IPS-20b (cell line): Measurements from ENCODE around the gene SAPCD2.
"Not testable (repeated sequence)": the region's sequence is repeated elsewhere in the genome, so short reads cannot be mapped to it uniquely, and the experiment has no call there.

ENCODE experiments used
- H3K27ac ChIP-seq: one replicate; pipeline ENCODE4 v1.5.1; 2013; ENCODE audit warnings: low read length
- H3K27me3 ChIP-seq: 2 replicates; pipeline ENCODE4 v1.6.1; 2013; ENCODE audit warnings: mild to moderate bottlenecking, low read length, inconsistent platforms; ENCODE audit not compliant: insufficient read depth
- H3K36me3 ChIP-seq: 2 replicates; pipeline ENCODE4 v1.6.1; 2013; ENCODE audit warnings: low read depth, mild to moderate bottlenecking, inconsistent platforms, low read length, moderate library complexity; ENCODE audit not compliant: insufficient read depth
- H3K4me1 ChIP-seq: 2 replicates; pipeline ENCODE4 v1.6.1; 2013; ENCODE audit warnings: mild to moderate bottlenecking, control low read depth, inconsistent platforms, low read length, moderate library complexity; ENCODE audit not compliant: insufficient read depth
- H3K4me3 ChIP-seq: 2 replicates; pipeline ENCODE4 v1.5.1; 2013; ENCODE audit warnings: mild to moderate bottlenecking, low read length, inconsistent platforms
- H3K9ac ChIP-seq: 2 replicates; pipeline ENCODE4 v1.6.1; 2013; ENCODE audit warnings: low read depth, mild to moderate bottlenecking, inconsistent platforms, low read length, moderate library complexity
- H3K9me3 ChIP-seq: 2 replicates; pipeline ENCODE4 v1.6.1; 2013; ENCODE audit warnings: mild to moderate bottlenecking, low read depth, low read length, inconsistent platforms; ENCODE audit not compliant: insufficient read depth

SAPCD2 gene

GRCh38 chr9:137065336-137065967 is 4.9 kb downstream of the SAPCD2 start:
- Histone ChIP-seq H3K9me3 (no peaks in the 10 kb centered on the region), H3K4me3 (no peak overlapping the region), H3K9ac (no peak overlapping the region), H3K4me1 (no peaks in the 10 kb centered on the region; the same call in 1 of the 2 replicates), H3K27ac (no peak overlapping the region), H3K36me3 (no peaks in the 10 kb centered on the region), H3K27me3 (peaks cover 9% of the 10 kb centered on the region)

DNA sequence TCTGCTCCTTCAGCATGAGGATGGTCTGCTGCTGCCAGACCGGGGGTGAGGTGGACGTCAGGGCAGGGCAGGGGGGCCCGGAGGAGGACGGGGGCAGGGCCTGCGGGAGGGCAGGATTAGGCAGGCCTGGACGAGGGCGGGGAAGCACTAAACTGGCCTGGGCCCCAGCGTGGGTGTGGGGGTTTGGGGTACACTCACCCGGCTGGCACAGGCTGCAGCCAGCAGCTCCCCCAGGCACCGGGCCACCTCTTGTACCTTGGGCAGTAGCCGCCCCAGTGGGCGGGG is 5.5 kb downstream of the SAPCD2 start:
- Histone ChIP-seq H3K4me3 (no peak overlapping the region), H3K27me3 (peaks cover 9% of the 10 kb centered on the region), H3K36me3 (no peaks in the 10 kb centered on the region), H3K4me1 (no peaks in the 10 kb centered on the region; the same call in 1 of the 2 replicates), H3K9ac (no peak overlapping the region), H3K27ac (no peak overlapping the region), H3K9me3 (no peaks in the 10 kb centered on the region)

DNA sequence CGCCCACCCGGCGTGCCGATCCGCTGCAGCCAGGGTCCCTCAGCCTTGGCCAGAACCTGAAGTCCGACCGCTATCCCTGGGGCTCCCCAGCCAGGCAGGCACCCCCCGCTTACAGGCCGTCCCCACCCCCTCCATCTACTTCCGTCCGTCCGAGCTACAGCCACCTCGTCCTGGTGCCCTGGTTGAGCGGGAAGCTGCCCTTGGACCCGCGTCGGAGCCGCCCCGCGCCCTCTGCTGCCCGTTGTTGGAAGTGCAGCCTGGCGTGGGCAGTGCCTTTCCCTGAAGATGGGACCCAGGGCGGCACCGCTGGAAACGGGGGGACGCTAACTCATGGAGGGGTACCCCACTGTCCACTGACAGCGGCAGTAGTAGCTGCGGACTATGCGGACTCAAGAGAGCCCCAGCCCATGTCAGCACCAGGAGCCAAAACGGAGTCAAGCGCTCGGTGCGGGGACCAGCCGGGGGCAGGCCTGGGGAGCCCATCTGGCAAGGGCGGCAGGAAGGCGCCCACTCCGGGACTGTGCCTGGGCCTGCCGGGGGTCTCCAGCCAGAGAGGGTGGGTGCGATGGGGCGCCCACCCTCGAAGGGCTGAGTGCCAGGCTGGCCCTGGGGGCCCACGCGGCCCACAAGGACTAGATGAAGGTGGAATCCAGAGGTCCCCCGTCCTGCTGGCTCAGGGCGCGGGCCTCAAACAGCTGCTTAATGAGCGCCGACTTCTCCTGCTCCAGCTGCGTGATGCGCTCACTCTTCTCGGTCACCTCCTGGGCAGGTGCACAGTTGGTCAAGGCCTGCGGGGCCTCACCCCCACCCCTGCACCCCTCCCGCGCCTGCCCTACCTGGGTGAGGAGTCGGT is 6.1 kb downstream of the SAPCD2 start:
- no peak overlapping the region for H3K9ac ChIP-seq
- H3K9me3 ChIP-seq = no peaks in the 10 kb centered on the region
- no peaks in the 10 kb centered on the region; the same call in 1 of the 2 replicates for H3K4me1 ChIP-seq
- H3K27ac ChIP-seq = no peak overlapping the region
- no peaks in the 10 kb centered on the region for H3K36me3 ChIP-seq
- H3K4me3 ChIP-seq = no peak overlapping the region
- H3K27me3 ChIP-seq = peaks cover 4% of the 10 kb centered on the region

DNA sequence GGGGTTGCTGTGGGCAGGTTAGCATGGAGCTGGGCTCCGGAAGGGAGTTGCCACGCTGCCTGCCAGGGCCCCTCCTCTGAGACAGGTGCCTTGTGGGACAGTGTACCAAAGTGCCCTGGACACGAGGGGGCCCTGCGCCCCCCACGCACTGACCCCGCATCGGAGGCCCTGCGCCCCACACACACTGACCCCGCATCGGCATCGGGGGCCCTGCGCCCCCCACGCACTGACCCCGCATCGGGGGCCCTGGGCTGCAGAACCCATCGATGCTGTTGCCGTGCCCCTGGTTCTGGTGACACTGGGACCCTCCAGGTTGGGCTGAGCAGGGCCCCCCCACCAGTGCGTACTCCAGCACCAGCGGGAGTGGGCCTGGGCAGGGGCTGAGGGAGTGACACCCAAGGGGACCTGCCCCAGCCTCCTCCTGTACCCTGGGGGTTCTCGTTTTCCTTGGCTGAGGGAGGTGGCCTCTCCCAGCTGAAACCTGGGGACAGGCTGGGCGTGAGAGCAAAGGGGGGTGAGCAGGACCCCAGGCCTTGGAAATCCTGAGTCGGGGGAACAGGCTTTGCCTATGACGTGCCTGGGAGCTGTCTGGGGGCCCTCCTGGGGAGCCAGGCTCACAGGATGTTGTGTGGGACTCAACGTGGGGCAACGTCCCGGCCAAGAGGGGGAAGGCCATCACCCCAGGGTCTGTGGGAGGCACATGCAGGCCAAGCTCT is 6.9 kb downstream of the SAPCD2 start:
- Histone ChIP-seq H3K9me3 (no peaks in the 10 kb centered on the region), H3K27me3 (peaks cover 3% of the 10 kb centered on the region; the same call in 1 of the 2 replicates), H3K4me1 (no peaks in the 10 kb centered on the region), H3K4me3 (no peak overlapping the region), H3K36me3 (no peaks in the 10 kb centered on the region), H3K27ac (no peak overlapping the region), H3K9ac (no peak overlapping the region)

- not testable (repeated sequence) for H3K9ac ChIP-seq, H3K4me1 ChIP-seq, H3K9me3 ChIP-seq, H3K27ac ChIP-seq, H3K36me3 ChIP-seq, H3K27me3 ChIP-seq, H3K4me3 ChIP-seq
Measured at GRCh38 chr9:137062798-137063197, 7.6 kb downstream of the SAPCD2 start.

GRCh38 chr9:137062384-137062783 is 8.0 kb downstream of the SAPCD2 start:
- Histone ChIP-seq H3K4me3 (no peak overlapping the region), H3K9ac (no peak overlapping the region), H3K27me3 (peaks cover 7% of the 10 kb centered on the region; the same call in 1 of the 2 replicates), H3K27ac (no peak overlapping the region), H3K36me3 (no peaks in the 10 kb centered on the region), H3K9me3 (no peaks in the 10 kb centered on the region), H3K4me1 (no peaks in the 10 kb centered on the region)

DNA sequence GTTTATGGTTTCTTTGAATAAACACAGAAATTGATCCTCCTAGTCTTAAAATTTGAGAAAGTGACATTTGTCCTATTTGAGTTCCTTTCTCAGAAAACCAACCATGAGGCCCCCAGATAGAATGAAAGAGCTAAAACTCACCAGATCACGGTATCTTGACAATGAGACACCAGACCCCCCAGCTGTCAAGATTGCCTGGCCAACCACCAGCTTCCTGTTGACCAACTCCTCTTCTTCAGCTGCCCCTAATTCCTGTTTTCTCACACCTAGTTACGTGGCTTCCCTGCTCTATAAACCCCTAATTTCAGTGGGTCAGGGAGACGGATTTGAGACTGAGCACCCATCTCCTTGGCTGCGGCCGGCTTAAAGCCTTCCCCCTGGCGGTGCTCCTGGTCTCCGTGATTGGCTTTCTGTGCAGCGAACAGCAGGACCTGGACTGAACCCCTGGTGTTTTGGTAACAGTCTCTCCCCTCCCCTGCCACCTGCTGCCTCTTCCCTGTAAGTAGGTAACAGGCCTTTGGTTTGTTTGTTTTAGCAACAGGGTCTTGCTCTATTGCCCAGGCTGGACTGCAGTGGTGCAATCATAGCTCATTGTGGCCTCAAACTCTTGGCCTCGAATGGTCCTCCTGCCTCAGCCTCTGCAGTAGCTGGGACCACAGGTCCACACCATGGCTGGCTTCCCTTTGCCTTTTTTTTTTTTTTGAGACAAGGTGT is 11.7 kb downstream of the SAPCD2 start:
- no peaks in the 10 kb centered on the region for H3K4me1 ChIP-seq
- H3K27me3 ChIP-seq = peaks cover 38% of the 10 kb centered on the region
- H3K9me3 ChIP-seq = no peaks in the 10 kb centered on the region
- H3K9ac ChIP-seq = no peak overlapping the region
- no peak overlapping the region for H3K4me3 ChIP-seq
- H3K36me3 ChIP-seq = no peaks in the 10 kb centered on the region
- no peak overlapping the region for H3K27ac ChIP-seq

DNA sequence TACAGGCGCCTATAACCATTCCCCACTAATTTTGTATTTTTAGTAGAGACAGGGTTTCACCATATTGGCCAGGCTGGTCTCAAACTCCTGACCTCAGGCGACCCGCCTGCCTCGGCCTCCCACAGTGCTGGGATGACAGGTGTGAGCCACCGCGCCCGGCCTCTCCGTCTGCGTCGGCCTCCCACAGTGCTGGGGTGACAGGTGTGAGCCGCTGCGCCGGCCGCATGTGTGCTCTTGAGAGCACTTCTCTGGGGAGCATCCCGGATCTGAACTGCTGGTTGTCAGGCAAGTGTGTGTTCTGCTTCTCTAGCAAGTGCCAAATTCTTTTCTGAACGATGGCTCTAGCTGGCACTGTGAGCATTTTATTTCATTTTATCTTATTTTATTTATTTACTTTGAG is 12.8 kb downstream of the SAPCD2 start:
- H3K36me3 ChIP-seq = no peaks in the 10 kb centered on the region
- no peak overlapping the region for H3K4me3 ChIP-seq
- H3K9ac ChIP-seq = no peak overlapping the region
- H3K27ac ChIP-seq = no peak overlapping the region
- peaks cover 49% of the 10 kb centered on the region for H3K27me3 ChIP-seq
- H3K9me3 ChIP-seq = no peaks in the 10 kb centered on the region
- H3K4me1 ChIP-seq = no peaks in the 10 kb centered on the region

DNA sequence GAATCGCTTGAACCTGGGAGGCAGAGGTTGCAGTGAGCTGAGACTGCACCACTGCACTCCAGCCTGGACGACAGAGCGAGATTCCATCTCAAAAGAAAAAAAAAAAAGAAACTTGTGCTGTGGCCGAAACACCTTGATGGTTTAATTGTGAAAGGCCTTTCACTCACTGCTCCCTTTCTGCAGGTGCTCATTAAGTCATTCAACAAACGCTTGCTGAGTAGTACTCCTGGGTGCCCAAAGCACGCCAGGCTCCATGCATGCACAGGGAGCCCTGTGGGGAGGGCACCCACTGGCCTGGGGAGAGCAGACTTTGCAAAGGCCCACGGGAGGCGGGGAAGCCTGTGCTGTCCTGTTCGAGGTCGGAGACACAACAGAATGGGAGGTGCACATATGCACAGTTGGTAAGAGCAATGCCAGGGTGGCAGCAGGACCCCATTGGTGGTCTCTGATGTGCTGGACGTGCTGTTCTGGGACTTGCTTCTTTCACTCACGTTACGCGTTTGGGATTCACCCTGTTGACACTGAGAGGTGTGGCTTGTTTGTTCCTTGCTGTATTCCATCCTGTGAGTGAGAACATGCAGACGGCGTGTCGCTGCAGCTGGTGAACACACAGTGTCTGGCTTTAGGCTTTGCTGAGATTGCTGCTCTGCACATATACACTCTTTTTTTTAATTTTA is 13.5 kb downstream of the SAPCD2 start:
- peaks cover 56% of the 10 kb centered on the region for H3K27me3 ChIP-seq
- no peak overlapping the region for H3K4me3 ChIP-seq
- H3K36me3 ChIP-seq = no peaks in the 10 kb centered on the region
- H3K9me3 ChIP-seq = no peaks in the 10 kb centered on the region
- no peaks in the 10 kb centered on the region for H3K4me1 ChIP-seq
- H3K9ac ChIP-seq = no peak overlapping the region
- H3K27ac ChIP-seq = no peak overlapping the region

- no peaks in the 10 kb centered on the region for H3K36me3 ChIP-seq
- peaks cover 68% of the 10 kb centered on the region for H3K27me3 ChIP-seq
- H3K27ac ChIP-seq = no peak overlapping the region
- H3K9ac ChIP-seq = no peak overlapping the region; the same call in 1 of the 2 replicates
- H3K4me3 ChIP-seq = no peak overlapping the region
- H3K9me3 ChIP-seq = no peaks in the 10 kb centered on the region
- no peaks in the 10 kb centered on the region for H3K4me1 ChIP-seq
Measured at GRCh38 chr9:137055385-137056364, 14.7 kb downstream of the SAPCD2 start.
